ENCODE measurements around the gene CHPF.

DNA sequence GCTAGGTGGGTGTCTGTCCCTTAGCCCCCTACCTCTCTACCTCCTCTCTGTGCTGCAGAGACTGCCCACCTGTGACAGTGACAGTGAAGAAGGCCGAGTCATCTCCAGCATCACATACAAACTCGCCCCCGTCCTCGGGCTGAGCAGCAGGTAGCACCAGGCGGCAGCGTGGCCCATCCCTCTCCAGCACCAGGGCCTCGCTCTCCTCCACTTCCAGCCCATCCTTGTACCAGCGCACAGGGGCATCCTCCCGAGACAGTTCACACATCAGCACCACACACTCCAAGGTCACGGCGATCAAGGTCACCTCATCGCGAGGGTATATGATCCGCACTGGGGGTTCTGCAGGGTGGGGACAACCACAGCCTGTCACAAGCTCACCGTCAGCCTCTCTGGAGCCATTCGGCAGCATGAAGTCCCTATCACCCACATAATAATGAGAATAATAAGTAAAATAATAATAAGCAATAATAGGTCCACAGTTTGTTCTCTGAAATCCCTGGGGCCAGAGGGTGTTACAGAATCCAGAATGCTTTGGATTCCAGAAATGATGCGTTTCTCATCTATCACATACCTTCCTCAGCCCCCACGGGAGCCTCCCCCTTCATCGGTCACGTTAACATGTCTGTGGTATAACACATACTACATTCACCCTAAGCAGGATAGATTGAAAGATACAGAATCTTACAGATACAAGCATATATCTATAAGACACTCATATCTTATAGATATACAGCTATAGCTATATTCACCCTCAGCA lies 15.7 kb upstream of the CHPF start:
- TF ChIP-seq POLR2A (IDR thresholded peaks at IDR 0.05; ENCODE audit: low read length) (no peak), GATA1 (IDR thresholded peaks at IDR 0.05; ENCODE audit: low read depth, low read length) (no peak)

All from erythroblast (primary cell).